SK-N-SH (cell line): ENCODE measurements around the gene H2BK1. TPM values are rescaled to one million over a fixed set of nuclear protein-coding genes. Genes with fewer than 3 reads are reported as not detected.

Source experiments
- CTCF ChIA-PET: fragments of 300-600, 350-600 bp; formaldehyde crosslinking; extraction: SDS; loops from one replicate; lab custom pipeline; 2021; lab: Yijun Ruan, JAX
- POLR2A ChIA-PET: fragments of 350-600 bp; sonication (Branson Sonifier 250); formaldehyde crosslinking; extraction: SDS; loops from one replicate; lab custom pipeline; 2020; ENCODE audit warnings: antibody characterized with exemption, inconsistent platforms; lab: Yijun Ruan, JAX
- DNase-seq: peaks from one replicate; pipeline ENCODE4 v3.0.0; 2012
- H2AFZ ChIP-seq: fragments of 200-600 bp; sonication (generic); 2 replicates; pipeline ENCODE4 v1.8.1; 2016; ENCODE audit warnings: antibody characterized with exemption, mild to moderate bottlenecking, low read depth
- H3F3A ChIP-seq: fragments of 200-600 bp; sonication (generic); replicated peaks from 2 replicates; pipeline ENCODE3; 2016; ENCODE audit warnings: antibody characterized with exemption, mild to moderate bottlenecking; ENCODE audit not compliant: insufficient read depth
- H3K27ac ChIP-seq, 2 experiments: fragments of 200-500 bp in 1 of 2; fragments of 200-600 bp in 1 of 2; sonication (Bioruptor generic) in 1 of 2; sonication (generic), shearing (Covaris generic) in 1 of 2; 2 replicates each; pipeline versions ENCODE4 v1.5.1 to v1.6.1; 2014 to 2016; ENCODE audit warnings: low read depth in 2 of 2, inconsistent platforms in 1 of 2, low read length in 1 of 2, mild to moderate bottlenecking in 1 of 2, mixed read lengths in 1 of 2
- H3K27me3 ChIP-seq: fragments of 200-600 bp; sonication (generic), shearing (Covaris generic); 2 replicates; pipeline ENCODE4 v1.6.1; 2016; ENCODE audit warnings: mixed run types; ENCODE audit not compliant: insufficient read depth
- H3K36me3 ChIP-seq, 2 experiments: fragments of 200-500 bp in 1 of 2; fragments of 200-600 bp in 1 of 2; sonication (Bioruptor generic) in 1 of 2; sonication (generic) in 1 of 2; replicated peaks in 1 of 2; 2 replicates each; pipeline versions ENCODE3 to v1.5.1; 2014 to 2016; ENCODE audit warnings: low read length in 1 of 2, mild to moderate bottlenecking in 1 of 2; ENCODE audit not compliant: insufficient read depth in 2 of 2, control insufficient read depth in 1 of 2
- H3K4me1 ChIP-seq, 2 experiments: fragments of 200-500 bp in 1 of 2; fragments of 200-600 bp in 1 of 2; sonication (Bioruptor generic) in 1 of 2; sonication (generic), shearing (Covaris generic) in 1 of 2; 2 replicates each; pipeline versions ENCODE4 v1.5.1 to v1.6.1; 2014 to 2016; ENCODE audit warnings: low read depth in 1 of 2, low read length in 1 of 2, mixed run types in 1 of 2; ENCODE audit not compliant: insufficient read depth in 2 of 2, control insufficient read depth in 1 of 2
- H3K4me2 ChIP-seq: fragments of 200-600 bp; sonication (generic), shearing (Covaris generic); 2 replicates; pipeline ENCODE4 v1.6.1; 2017; ENCODE audit warnings: mixed run types
- H3K4me3 ChIP-seq, 2 experiments: fragments of 200-500 bp in 1 of 2; fragments of 200-600 bp in 1 of 2; sonication (Bioruptor generic) in 1 of 2; sonication (generic), shearing (Covaris generic) in 1 of 2; 2 replicates each; pipeline versions ENCODE4 v1.5.1 to v1.8.1; 2014 to 2016; ENCODE audit warnings: low read depth in 2 of 2, inconsistent platforms in 1 of 2, low read length in 1 of 2, mild to moderate bottlenecking in 1 of 2, mixed read lengths in 1 of 2, moderate library complexity in 1 of 2
- H3K79me2 ChIP-seq: fragments of 200-600 bp; sonication (generic); 2 replicates; pipeline ENCODE4 v1.8.1; 2017; ENCODE audit warnings: mild to moderate bottlenecking; ENCODE audit not compliant: insufficient read depth
- H3K9ac ChIP-seq: fragments of 200-600 bp; sonication (generic); 2 replicates; pipeline ENCODE4 v1.6.1; 2017; ENCODE audit warnings: mixed run types
- H3K9me2 ChIP-seq: fragments of 200-600 bp; sonication (generic); 2 replicates; pipeline ENCODE4 v1.6.1; 2017; ENCODE audit warnings: mixed run types
- H3K9me3 ChIP-seq: fragments of 200-600 bp; sonication (generic); 2 replicates; pipeline ENCODE4 v1.6.1; 2017; ENCODE audit warnings: mixed run types, mild to moderate bottlenecking, moderate library complexity
- H4K20me1 ChIP-seq: fragments of 200-600 bp; sonication (generic); 2 replicates; pipeline ENCODE4 v1.6.1; 2017; ENCODE audit warnings: mild to moderate bottlenecking, mixed run types; ENCODE audit not compliant: insufficient read depth
- ELF1 ChIP-seq: IDR thresholded peaks from 2 replicates; pipeline ENCODE4 v1.4.0; 2012
- FOSL2 ChIP-seq: IDR thresholded peaks from 2 replicates; pipeline ENCODE4 v1.4.0; 2012; ENCODE audit warnings: low read depth, mild to moderate bottlenecking, moderate library complexity, borderline replicate concordance
- FOXM1 ChIP-seq: IDR thresholded peaks from 2 replicates; pipeline ENCODE4 v1.4.0; 2012; ENCODE audit warnings: low read depth, mild to moderate bottlenecking
- GATA2 ChIP-seq: sonication (generic); formaldehyde crosslinking; IDR thresholded peaks from 2 replicates; pipeline ENCODE4 v1.5.0; 2020; ENCODE audit warnings: mild to moderate bottlenecking, missing genetic modification reagents
- JUND ChIP-seq: IDR thresholded peaks from 2 replicates; pipeline ENCODE4 v1.4.0; 2012
- MEF2A ChIP-seq: IDR thresholded peaks from 2 replicates; pipeline ENCODE4 v1.4.0; 2012; ENCODE audit warnings: low read depth, borderline replicate concordance
- NFIC ChIP-seq: IDR thresholded peaks from 2 replicates; pipeline ENCODE4 v1.4.0; 2012; ENCODE audit warnings: borderline replicate concordance
- RAD21 ChIP-seq: IDR thresholded peaks from 2 replicates; pipeline ENCODE4 v1.6.1; 2012; ENCODE audit warnings: mild to moderate bottlenecking, low read length
- RXRA ChIP-seq: IDR thresholded peaks from 2 replicates; pipeline ENCODE4 v1.4.0; 2012; ENCODE audit warnings: low read depth, mild to moderate bottlenecking, borderline replicate concordance
- SMC3 ChIP-seq: IDR thresholded peaks from 2 replicates; pipeline ENCODE4 v1.6.1; 2012; ENCODE audit warnings: low read depth, low read length, improper control_type of control experiment
- TAF1 ChIP-seq: IDR thresholded peaks from 2 replicates; pipeline ENCODE4 v1.6.1; 2012; ENCODE audit warnings: low read depth, mild to moderate bottlenecking, low read length, moderate library complexity, borderline replicate concordance
- TCF12 ChIP-seq: IDR thresholded peaks from 2 replicates; pipeline ENCODE4 v1.4.0; 2012
- TEAD4 ChIP-seq: IDR thresholded peaks from 2 replicates; pipeline ENCODE4 v1.4.0; 2012; ENCODE audit warnings: mild to moderate bottlenecking, borderline replicate concordance; ENCODE audit not compliant: insufficient read depth
- YY1 ChIP-seq: IDR thresholded peaks from 2 replicates; pipeline ENCODE4 v1.4.0; 2012; ENCODE audit warnings: low read depth, mild to moderate bottlenecking
- WGBS: methylation state at CpG from one replicate; pipeline ENCODE4 v1.1.6; 2017; ENCODE audit warnings: low lambda C conversion rate; 5-methylcytosine and 5-hydroxymethylcytosine counted together
- polyA plus RNA-seq, 3 experiments: library from polyadenylated mRNA; depleted of rRNA; stranded (reverse); fragments of >200 nt; gene quantifications; 2 replicates each; pipeline ENCODE4 v1.2.3, GENCODE V29; 2012
- TF ChIP-seq, protein P1 (sequence below): fragments of 200-600 bp; sonication (generic); IDR thresholded peaks from 2 replicates; pipeline ENCODE4 v1.6.1; 2017; ENCODE audit warnings: antibody characterized with exemption, mild to moderate bottlenecking, moderate library complexity
- TF ChIP-seq, protein P2 (sequence below): IDR thresholded peaks from 2 replicates; pipeline ENCODE4 v1.4.0; 2012; ENCODE audit warnings: low read depth
- TF ChIP-seq, protein P3 (sequence below): fragments of 150-350 bp; IDR thresholded peaks from 2 replicates; pipeline ENCODE4 v1.6.1; 2016; ENCODE audit warnings: mild to moderate bottlenecking, low read depth, low read length
- TF ChIP-seq, protein P4 (sequence below): IDR thresholded peaks from 2 replicates; pipeline ENCODE4 v1.4.0; 2012; ENCODE audit warnings: low read depth, borderline replicate concordance

Gene H2BK1
- polyA plus RNA-seq, 1 of the 3 experiments (the other 2 are of a cell fraction), result not detected

DNA sequence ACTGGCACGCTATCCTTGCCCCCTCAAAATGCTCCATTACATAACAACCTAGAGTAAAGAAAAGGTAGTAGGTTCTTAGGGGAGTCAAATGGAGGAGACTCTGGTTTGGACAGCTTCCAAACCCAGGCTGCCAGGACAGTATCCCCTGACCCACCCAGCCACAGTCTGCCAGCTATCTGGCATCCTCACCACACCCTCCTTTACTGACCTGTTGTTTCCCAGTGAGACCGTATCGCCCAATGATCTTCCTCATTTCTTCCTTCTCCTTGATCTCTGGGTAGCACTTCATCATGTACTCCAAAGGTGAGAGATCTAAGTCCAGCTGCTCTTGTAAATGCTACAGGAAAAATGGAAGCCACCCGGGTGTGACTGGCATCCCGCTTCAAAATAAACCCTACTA, 5.1 kb upstream of the H2BK1 start:
- Histone ChIP-seq H3K4me3 (no peak overlapping the region), H3K27ac (no peak overlapping the region), H3K36me3 (peaks cover 54 to 66% of the 10 kb centered on the region in 2 experiments), H3K4me1 (no peaks in the 10 kb centered on the region), H3K27me3 (no peaks in the 10 kb centered on the region), H3K9me3 (no peaks in the 10 kb centered on the region), H3K9ac (no peak overlapping the region), H3F3A (no peaks in the 10 kb centered on the region), H3K4me2 (no peak overlapping the region), H3K9me2 (no peaks in the 10 kb centered on the region), H2AFZ (no peak overlapping the region), H3K79me2 (no peaks in the 10 kb centered on the region), H4K20me1 (0 out of 2 replicates have a peak, but pooled peaks cover 9% of the 10 kb centered on the region)
- ChIA-PET CTCF (interaction anchor here (1.4 kb wide), 1 partner anchor 58 kb away, joined by 3 read pairs; no protein-coding TSS in a partner anchor), POLR2A (no interaction called here)
- no peak for TF ChIP-seq TCF12
- no peak for TF ChIP-seq GATA2 (CRISPR knock-in tag)
- no peak for TF ChIP-seq TAF1
- TF ChIP-seq, protein P1, sequence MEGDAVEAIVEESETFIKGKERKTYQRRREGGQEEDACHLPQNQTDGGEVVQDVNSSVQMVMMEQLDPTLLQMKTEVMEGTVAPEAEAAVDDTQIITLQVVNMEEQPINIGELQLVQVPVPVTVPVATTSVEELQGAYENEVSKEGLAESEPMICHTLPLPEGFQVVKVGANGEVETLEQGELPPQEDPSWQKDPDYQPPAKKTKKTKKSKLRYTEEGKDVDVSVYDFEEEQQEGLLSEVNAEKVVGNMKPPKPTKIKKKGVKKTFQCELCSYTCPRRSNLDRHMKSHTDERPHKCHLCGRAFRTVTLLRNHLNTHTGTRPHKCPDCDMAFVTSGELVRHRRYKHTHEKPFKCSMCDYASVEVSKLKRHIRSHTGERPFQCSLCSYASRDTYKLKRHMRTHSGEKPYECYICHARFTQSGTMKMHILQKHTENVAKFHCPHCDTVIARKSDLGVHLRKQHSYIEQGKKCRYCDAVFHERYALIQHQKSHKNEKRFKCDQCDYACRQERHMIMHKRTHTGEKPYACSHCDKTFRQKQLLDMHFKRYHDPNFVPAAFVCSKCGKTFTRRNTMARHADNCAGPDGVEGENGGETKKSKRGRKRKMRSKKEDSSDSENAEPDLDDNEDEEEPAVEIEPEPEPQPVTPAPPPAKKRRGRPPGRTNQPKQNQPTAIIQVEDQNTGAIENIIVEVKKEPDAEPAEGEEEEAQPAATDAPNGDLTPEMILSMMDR, result no peak
- no peak for TF ChIP-seq FOXM1
- TF ChIP-seq ELF1, result no peak
- TF ChIP-seq FOSL2, result no peak
- TF ChIP-seq JUND, result no peak
- no peak for TF ChIP-seq RXRA
- TF ChIP-seq YY1, result no peak
- no peak for TF ChIP-seq RAD21
- TF ChIP-seq, protein P2, sequence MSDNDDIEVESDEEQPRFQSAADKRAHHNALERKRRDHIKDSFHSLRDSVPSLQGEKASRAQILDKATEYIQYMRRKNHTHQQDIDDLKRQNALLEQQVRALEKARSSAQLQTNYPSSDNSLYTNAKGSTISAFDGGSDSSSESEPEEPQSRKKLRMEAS, result no peak
- TF ChIP-seq TEAD4, result no peak
- WGBS, result 95% methylated on average over 5 of the region's 5 CpGs
- no peak for DNase-seq

DNA sequence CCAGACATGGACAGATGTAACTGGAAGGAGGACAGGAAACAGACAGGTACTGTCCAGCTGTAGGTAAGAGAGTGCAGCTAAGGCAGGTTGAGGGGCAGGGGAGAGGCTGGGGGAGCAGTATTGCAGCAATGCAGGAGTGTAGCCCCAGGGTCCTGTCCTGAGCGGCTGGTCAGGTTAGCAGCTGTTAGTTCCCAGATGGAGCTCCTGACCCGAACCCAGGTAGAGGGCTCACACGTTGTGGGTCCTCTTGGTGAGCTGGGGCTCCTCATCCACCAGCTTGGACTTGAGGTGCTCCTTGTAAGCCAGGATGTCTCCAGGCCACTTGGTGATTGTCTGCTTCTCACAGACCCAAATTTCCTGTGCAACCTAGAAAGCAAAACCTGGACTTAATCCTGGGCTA, 3.5 kb upstream of the H2BK1 start:
- CTCF ChIA-PET, result interaction anchor here (0.7 to 2.6 kb wide), 9 partner anchors 9 to 201 kb away, joined by 3 to 11 read pairs (median 5); partner anchors contain the start of gene ASB10
- no peaks in the 10 kb centered on the region for H3K9me2 ChIP-seq
- 86% methylated on average over 2 of the region's 3 CpGs for WGBS
- no peaks in the 10 kb centered on the region for H3K9me3 ChIP-seq
- 0 out of 2 replicates have a peak, but pooled peaks cover 9% of the 10 kb centered on the region for H4K20me1 ChIP-seq
- POLR2A ChIA-PET, result interaction anchor here (1.5 kb wide), 1 partner anchor 13 kb away, joined by 9 read pairs; the partner anchor contains the start of gene ABCF2
- TF ChIP-seq NFIC, result no peak
- TF ChIP-seq FOXM1, result no peak
- no peak for TF ChIP-seq TCF12
- TF ChIP-seq JUND, result no peak
- TF ChIP-seq, protein P3, sequence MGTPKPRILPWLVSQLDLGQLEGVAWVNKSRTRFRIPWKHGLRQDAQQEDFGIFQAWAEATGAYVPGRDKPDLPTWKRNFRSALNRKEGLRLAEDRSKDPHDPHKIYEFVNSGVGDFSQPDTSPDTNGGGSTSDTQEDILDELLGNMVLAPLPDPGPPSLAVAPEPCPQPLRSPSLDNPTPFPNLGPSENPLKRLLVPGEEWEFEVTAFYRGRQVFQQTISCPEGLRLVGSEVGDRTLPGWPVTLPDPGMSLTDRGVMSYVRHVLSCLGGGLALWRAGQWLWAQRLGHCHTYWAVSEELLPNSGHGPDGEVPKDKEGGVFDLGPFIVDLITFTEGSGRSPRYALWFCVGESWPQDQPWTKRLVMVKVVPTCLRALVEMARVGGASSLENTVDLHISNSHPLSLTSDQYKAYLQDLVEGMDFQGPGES, result no peak
- TF ChIP-seq, protein P4, sequence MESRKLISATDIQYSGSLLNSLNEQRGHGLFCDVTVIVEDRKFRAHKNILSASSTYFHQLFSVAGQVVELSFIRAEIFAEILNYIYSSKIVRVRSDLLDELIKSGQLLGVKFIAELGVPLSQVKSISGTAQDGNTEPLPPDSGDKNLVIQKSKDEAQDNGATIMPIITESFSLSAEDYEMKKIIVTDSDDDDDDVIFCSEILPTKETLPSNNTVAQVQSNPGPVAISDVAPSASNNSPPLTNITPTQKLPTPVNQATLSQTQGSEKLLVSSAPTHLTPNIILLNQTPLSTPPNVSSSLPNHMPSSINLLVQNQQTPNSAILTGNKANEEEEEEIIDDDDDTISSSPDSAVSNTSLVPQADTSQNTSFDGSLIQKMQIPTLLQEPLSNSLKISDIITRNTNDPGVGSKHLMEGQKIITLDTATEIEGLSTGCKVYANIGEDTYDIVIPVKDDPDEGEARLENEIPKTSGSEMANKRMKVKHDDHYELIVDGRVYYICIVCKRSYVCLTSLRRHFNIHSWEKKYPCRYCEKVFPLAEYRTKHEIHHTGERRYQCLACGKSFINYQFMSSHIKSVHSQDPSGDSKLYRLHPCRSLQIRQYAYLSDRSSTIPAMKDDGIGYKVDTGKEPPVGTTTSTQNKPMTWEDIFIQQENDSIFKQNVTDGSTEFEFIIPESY, result no peak
- TF ChIP-seq, protein P1, result no peak
- TF ChIP-seq SMC3, result no peak
- no peak for TF ChIP-seq FOSL2
- no peak for TF ChIP-seq MEF2A
- H3K4me2 ChIP-seq, result no peak overlapping the region
- no peaks in the 10 kb centered on the region for H3K4me1 ChIP-seq
- H2AFZ ChIP-seq, result no peak overlapping the region
- no peak overlapping the region for H3K27ac ChIP-seq
- H3F3A ChIP-seq, result no peaks in the 10 kb centered on the region
- DNase-seq, result no peak
- H3K27me3 ChIP-seq, result no peaks in the 10 kb centered on the region
- peaks cover 44 to 57% of the 10 kb centered on the region in 2 experiments for H3K36me3 ChIP-seq
- no peak overlapping the region for H3K4me3 ChIP-seq
- no peak overlapping the region for H3K9ac ChIP-seq
- H3K79me2 ChIP-seq, result no peaks in the 10 kb centered on the region
